ENCODE data around the gene SLC39A11. TPM values are rescaled to one million over a fixed set of nuclear protein-coding genes. Genes with fewer than 3 reads are reported as not detected.

SLC39A11 gene
- total RNA-seq, 4 donors from 2014 or later: 45.2 to 59.5 (median 49.2) TPM

DNA sequence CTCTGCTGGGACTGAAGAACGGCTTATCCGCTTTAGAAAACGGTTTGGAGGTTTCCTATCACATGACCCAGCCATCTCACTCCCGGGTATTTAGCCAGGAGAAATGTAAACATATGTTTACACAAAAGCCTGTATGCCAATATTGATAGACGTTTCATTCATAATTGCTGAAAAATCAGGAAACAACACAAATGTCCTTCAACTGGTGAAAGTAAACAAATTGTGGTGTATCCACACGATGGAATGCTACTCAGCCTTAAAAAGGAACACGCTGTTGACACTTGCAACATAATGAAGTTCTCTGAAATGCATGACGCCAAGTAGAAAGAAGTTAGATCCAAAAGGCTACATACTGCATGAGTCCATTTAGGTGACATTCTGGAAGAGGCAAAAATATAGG lies 157.6 kb downstream of the SLC39A11 start:
- WGBS: 91% methylated on average over 8 of the region's 8 CpGs
- H3K9me3 ChIP-seq: no peaks in the 10 kb centered on the region

DNA sequence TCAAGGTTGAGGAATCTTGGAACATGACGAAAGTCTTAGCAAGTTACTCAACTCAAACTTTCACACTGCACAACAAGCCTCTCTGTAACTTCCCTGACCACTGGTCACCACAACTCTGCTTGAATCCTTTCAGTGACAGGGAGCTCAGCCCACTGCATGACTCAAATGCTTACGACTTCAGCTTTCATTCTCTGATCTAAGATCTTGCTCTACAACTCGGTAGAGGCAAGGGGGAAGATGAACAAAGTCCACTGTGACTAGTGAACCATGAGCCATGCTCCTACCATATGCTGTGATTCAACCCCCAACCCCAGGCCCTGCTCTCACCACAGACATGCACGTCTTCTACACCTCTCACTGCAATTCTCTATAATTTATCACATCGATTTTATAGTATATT lies 160.9 kb downstream of the SLC39A11 start:
- TF ChIP-seq POLR2A (IDR thresholded peaks at IDR 0.05): no peak
- TF ChIP-seq, protein P1, sequence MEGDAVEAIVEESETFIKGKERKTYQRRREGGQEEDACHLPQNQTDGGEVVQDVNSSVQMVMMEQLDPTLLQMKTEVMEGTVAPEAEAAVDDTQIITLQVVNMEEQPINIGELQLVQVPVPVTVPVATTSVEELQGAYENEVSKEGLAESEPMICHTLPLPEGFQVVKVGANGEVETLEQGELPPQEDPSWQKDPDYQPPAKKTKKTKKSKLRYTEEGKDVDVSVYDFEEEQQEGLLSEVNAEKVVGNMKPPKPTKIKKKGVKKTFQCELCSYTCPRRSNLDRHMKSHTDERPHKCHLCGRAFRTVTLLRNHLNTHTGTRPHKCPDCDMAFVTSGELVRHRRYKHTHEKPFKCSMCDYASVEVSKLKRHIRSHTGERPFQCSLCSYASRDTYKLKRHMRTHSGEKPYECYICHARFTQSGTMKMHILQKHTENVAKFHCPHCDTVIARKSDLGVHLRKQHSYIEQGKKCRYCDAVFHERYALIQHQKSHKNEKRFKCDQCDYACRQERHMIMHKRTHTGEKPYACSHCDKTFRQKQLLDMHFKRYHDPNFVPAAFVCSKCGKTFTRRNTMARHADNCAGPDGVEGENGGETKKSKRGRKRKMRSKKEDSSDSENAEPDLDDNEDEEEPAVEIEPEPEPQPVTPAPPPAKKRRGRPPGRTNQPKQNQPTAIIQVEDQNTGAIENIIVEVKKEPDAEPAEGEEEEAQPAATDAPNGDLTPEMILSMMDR (IDR thresholded peaks at IDR 0.05): no peak
- TF ChIP-seq POLR2AphosphoS5 (IDR thresholded peaks at IDR 0.05): no peak
- no peak for TF ChIP-seq EP300 (IDR thresholded peaks at IDR 0.05)
- H3K36me3 ChIP-seq: no peaks in the 10 kb centered on the region
- no peak for DNase-seq (ENCODE audit: low spot score in 2 of 2)
- WGBS: 93% methylated on average over 5 of the region's 5 CpGs
- H3K4me3 ChIP-seq: no peak overlapping the region
- H3K4me1 ChIP-seq: no peaks in the 10 kb centered on the region
- H3K27ac ChIP-seq: no peak overlapping the region
- H3K9me3 ChIP-seq: no peaks in the 10 kb centered on the region
- H3K27me3 ChIP-seq: no peaks in the 10 kb centered on the region

More for the DNA sequence above, 157.6 kb downstream of the SLC39A11 start:
- Histone ChIP-seq H3K36me3 (no peaks in the 10 kb centered on the region), H3K27ac (no peak overlapping the region), H3K27me3 (no peaks in the 10 kb centered on the region), H3K4me1 (no peaks in the 10 kb centered on the region), H3K4me3 (no peak overlapping the region)
- DNase-seq (ENCODE audit: low spot score in 2 of 2): no peak
- no peak for TF ChIP-seq POLR2A (IDR thresholded peaks at IDR 0.05)
- no peak for TF ChIP-seq EP300 (IDR thresholded peaks at IDR 0.05)
- TF ChIP-seq, protein P1 (IDR thresholded peaks at IDR 0.05): no peak
- no peak for TF ChIP-seq POLR2AphosphoS5 (IDR thresholded peaks at IDR 0.05)

DNA sequence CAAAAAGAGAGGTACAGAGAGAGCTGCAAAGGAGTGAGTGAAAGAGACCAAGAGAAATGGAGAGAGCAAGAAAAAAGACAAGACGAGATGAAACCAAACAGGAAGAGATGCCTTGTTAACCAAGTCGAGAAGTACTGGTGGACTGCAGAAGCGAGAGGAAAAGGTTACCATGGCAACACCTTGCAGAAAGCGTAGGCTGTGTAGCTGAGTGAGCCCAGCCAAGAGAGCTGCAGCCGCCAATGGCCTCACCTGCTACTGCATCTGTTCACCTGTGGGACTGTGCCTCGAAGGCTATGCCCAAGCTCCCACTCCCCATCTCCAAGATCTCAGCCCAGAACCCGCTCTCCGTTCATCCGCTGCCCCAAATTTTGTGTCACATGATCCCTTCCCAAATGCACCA lies 161.3 kb downstream of the SLC39A11 start:
- Histone ChIP-seq H3K36me3 (no peaks in the 10 kb centered on the region), H3K4me1 (no peaks in the 10 kb centered on the region), H3K9me3 (no peaks in the 10 kb centered on the region), H3K27me3 (no peaks in the 10 kb centered on the region), H3K27ac (no peak overlapping the region), H3K4me3 (no peak overlapping the region)
- DNase-seq (ENCODE audit: low spot score in 2 of 2): no peak
- no peak for TF ChIP-seq EP300 (IDR thresholded peaks at IDR 0.05)
- TF ChIP-seq, protein P1 (IDR thresholded peaks at IDR 0.05): no peak
- no peak for TF ChIP-seq POLR2AphosphoS5 (IDR thresholded peaks at IDR 0.05)
- TF ChIP-seq POLR2A (IDR thresholded peaks at IDR 0.05): no peak
- 76% methylated on average over 9 of the region's 9 CpGs for WGBS

DNA sequence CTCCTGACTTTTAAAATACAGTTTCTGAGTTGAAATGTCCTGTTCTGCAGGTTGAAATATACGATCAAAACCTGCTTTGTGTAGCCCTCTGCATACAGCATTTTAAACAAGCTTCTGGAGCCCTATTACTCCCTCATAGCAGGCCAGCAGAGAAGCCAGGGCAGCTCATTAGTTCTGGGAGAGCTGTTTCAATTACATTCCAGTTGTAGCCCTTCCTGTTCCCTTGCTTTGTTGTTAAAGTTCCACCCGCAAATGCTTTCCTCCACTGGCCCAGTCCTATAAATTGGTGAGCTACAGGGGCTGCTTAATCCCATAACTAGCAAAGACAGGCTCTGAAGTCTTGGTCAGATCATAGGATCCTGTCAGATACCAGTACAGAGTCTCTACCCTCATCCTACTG lies 162.5 kb downstream of the SLC39A11 start:
- Histone ChIP-seq H3K4me1 (no peaks in the 10 kb centered on the region), H3K4me3 (no peak overlapping the region), H3K27ac (no peak overlapping the region), H3K9me3 (no peaks in the 10 kb centered on the region), H3K36me3 (no peaks in the 10 kb centered on the region), H3K27me3 (no peaks in the 10 kb centered on the region)
- no peak for DNase-seq (ENCODE audit: low spot score in 2 of 2)
- 92% methylated on average over 2 of the region's 2 CpGs for WGBS
- TF ChIP-seq, protein P1 (IDR thresholded peaks at IDR 0.05): no peak
- TF ChIP-seq EP300 (IDR thresholded peaks at IDR 0.05) (no peak), POLR2AphosphoS5 (IDR thresholded peaks at IDR 0.05) (no peak), POLR2A (IDR thresholded peaks at IDR 0.05) (no peak)

DNA sequence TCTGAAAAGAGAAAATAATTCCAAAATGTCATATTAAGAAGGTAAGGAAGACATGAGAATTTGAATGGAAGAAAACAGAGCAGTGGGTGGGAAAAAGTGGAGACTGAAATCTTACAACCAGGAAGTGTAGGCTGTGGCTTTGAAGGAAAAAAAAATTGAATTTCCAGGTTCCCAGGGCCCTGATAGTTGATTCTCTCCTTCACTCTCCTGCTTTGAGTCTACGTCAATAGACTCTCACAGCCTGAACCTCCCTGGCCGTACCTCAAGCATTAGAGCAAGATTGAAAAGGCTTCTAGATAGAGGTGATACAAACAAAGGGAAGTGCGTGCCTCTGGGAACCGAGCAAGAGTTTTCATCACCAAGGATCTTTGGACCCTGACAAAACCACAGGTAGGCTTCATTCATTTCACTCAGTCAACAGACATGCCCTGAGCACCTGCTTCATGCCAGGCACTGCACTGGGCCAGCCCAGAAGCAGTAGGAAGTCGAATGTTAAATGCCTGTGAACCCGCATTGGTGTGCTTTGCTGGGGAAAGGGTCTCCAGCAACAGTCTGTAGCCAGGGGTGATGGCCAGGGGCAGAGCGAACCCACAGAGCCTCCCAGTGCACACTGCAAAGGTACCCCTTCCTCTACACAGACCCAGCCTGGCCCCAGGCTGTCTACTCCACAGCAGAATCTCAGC lies 163.9 kb downstream of the SLC39A11 start:
- Histone ChIP-seq H3K9me3 (no peaks in the 10 kb centered on the region), H3K36me3 (no peaks in the 10 kb centered on the region), H3K27me3 (no peaks in the 10 kb centered on the region), H3K4me1 (no peaks in the 10 kb centered on the region), H3K4me3 (no peak overlapping the region), H3K27ac (no peak overlapping the region)
- TF ChIP-seq, protein P1 (IDR thresholded peaks at IDR 0.05): no peak
- TF ChIP-seq POLR2A (IDR thresholded peaks at IDR 0.05) (no peak), EP300 (IDR thresholded peaks at IDR 0.05) (no peak), POLR2AphosphoS5 (IDR thresholded peaks at IDR 0.05) (no peak)
- DNase-seq (ENCODE audit: low spot score in 2 of 2): no peak
- WGBS: 97% methylated on average over 6 of the region's 7 CpGs
